K562 (cell line): ENCODE measurements around the gene GIGYF2. TPM values are rescaled to one million over a fixed set of nuclear protein-coding genes. Genes with fewer than 3 reads are reported as not detected.

Source experiments
- ATAC-seq: fragments of 200-7000 bp; cut with Tn5 transposase; 3 replicates; pipeline ENCODE4 v1.9.1; 2020; ENCODE audit warnings: moderate library complexity
- BruUV-seq: library from RNA; stranded (reverse); fragments of 400-500 nt; replicated peaks from 2 replicates; lab custom pipeline; 2021; lab: Mats Ljungman, UMichigan
- CTCF ChIA-PET: fragments of 300-600 bp; formaldehyde crosslinking; extraction: SDS; loops from one replicate; lab custom pipeline; 2021; ENCODE audit warnings: low intra/inter-chr PET ratio; lab: Yijun Ruan, JAX
- POLR2A ChIA-PET: fragments of 300-600, 350-650 bp; sonication (Branson Sonifier 250); formaldehyde crosslinking; extraction: SDS; loops from one replicate; lab custom pipeline; 2021; ENCODE audit warnings: antibody characterized with exemption, inconsistent platforms; lab: Yijun Ruan, JAX
- DNase-seq, 4 experiments: peaks; one replicate each; pipeline versions ENCODE4 v3.0.0 to v3.0.0-alpha.2; 2011 to 2018; ENCODE audit warnings: low spot score in 3 of 4, mixed read lengths in 3 of 4; ENCODE audit errors: extremely low read depth in 1 of 4
- FAIRE-seq: peaks from 2 replicates; lab custom pipeline; 2011; peaks lifted over from hg19 to GRCh38; lab: Jason Lieb, UNC
- H2AFZ ChIP-seq: 2 replicates; pipeline ENCODE4 v1.6.0; 2011; ENCODE audit warnings: low read depth, low read length, control low read depth, inconsistent platforms
- H3K27ac ChIP-seq: fragments of 200-600 bp; 3 replicates; pipeline ENCODE4 v1.8.0; 2011; ENCODE audit warnings: low read depth, mild to moderate bottlenecking, control low read depth, inconsistent platforms, low read length, moderate library complexity, mixed read lengths; ENCODE audit errors: extremely low read depth
- H3K27me3 ChIP-seq, 2 experiments: fragments of 300-600 bp in 1 of 2; 2 replicates in 1 of 2; 3 replicates in 1 of 2; pipeline versions ENCODE4 v1.6.0 to v1.8.0; 2011; ENCODE audit warnings: inconsistent platforms in 2 of 2, low read length in 2 of 2, mild to moderate bottlenecking in 1 of 2, mixed read lengths in 1 of 2, moderate library complexity in 1 of 2; ENCODE audit not compliant: control insufficient read depth in 2 of 2, insufficient read depth in 2 of 2
- H3K36me3 ChIP-seq: fragments of 300-600 bp; 3 replicates; pipeline ENCODE4 v1.8.0; 2011; ENCODE audit warnings: mild to moderate bottlenecking, low read length, inconsistent platforms; ENCODE audit not compliant: control insufficient read depth, insufficient read depth
- H3K4me1 ChIP-seq, 2 experiments: fragments of 200-600 bp in 1 of 2; replicated peaks in 1 of 2; 2 replicates in 1 of 2; 3 replicates in 1 of 2; pipeline versions ENCODE4 v1.5.1 to v1.8.0; 2011; ENCODE audit warnings: inconsistent platforms in 2 of 2, low read length in 2 of 2, mild to moderate bottlenecking in 1 of 2, mixed read lengths in 1 of 2, moderate library complexity in 1 of 2; ENCODE audit not compliant: control insufficient read depth in 2 of 2, insufficient read depth in 2 of 2
- H3K4me2 ChIP-seq: 2 replicates; pipeline ENCODE4 v1.6.1; 2011; ENCODE audit warnings: low read length, control low read depth, inconsistent platforms, mixed read lengths; ENCODE audit not compliant: insufficient read depth
- H3K4me3 ChIP-seq: fragments of 200-600 bp; sonication (generic), shearing (Covaris generic); 2 replicates; pipeline ENCODE4 v1.5.1; 2016; ENCODE audit warnings: control low read depth, inconsistent platforms
- H3K79me2 ChIP-seq: fragments of 200-600 bp; 3 replicates; pipeline ENCODE4 v1.8.0; 2011; ENCODE audit warnings: low read length, inconsistent platforms; ENCODE audit not compliant: control insufficient read depth, insufficient read depth
- H3K9ac ChIP-seq, 2 experiments: 2 replicates each; pipeline versions ENCODE4 v1.6.0 to v1.6.1; 2011; ENCODE audit warnings: low read depth in 2 of 2, low read length in 2 of 2, control low read depth in 1 of 2, inconsistent platforms in 1 of 2, mild to moderate bottlenecking in 1 of 2, mixed read lengths in 1 of 2; ENCODE audit not compliant: insufficient read depth in 1 of 2
- H3K9me1 ChIP-seq: one replicate; pipeline ENCODE4 v1.6.0; 2011; ENCODE audit warnings: inconsistent platforms, mild to moderate bottlenecking, low read length, moderate library complexity; ENCODE audit not compliant: control insufficient read depth, insufficient read depth
- H3K9me3 ChIP-seq: replicated peaks from 2 replicates; pipeline ENCODE4 v1.5.1; 2011; ENCODE audit warnings: low read depth, low read length, inconsistent platforms; ENCODE audit not compliant: control insufficient read depth, insufficient read depth
- H4K20me1 ChIP-seq: replicated peaks from 2 replicates; pipeline ENCODE4 v1.6.1; 2011; ENCODE audit warnings: low read length, inconsistent platforms, mixed read lengths; ENCODE audit not compliant: control insufficient read depth, insufficient read depth
- E2F1 ChIP-seq: sonication (generic); formaldehyde crosslinking; IDR thresholded peaks from 2 replicates; pipeline ENCODE4 v1.8.1; 2023; ENCODE audit warnings: mild to moderate bottlenecking, missing genetic modification reagents, moderate library complexity
- E2F5 ChIP-seq: sonication (generic); formaldehyde crosslinking; IDR thresholded peaks from 2 replicates; pipeline ENCODE4 v1.8.0; 2022; ENCODE audit warnings: mild to moderate bottlenecking, missing genetic modification reagents
- ETV1 ChIP-seq: fragments of 450-650 bp; conservative IDR thresholded peaks from 2 replicates; pipeline ENCODE4 v1.6.1; 2016; ENCODE audit warnings: missing genetic modification characterization, control low read depth, low read depth, missing compliant biosample characterization
- KAT8 ChIP-seq: fragments of 450-650 bp; IDR thresholded peaks from 2 replicates; pipeline ENCODE4 v1.6.1; 2016; ENCODE audit warnings: low read depth, mild to moderate bottlenecking
- MAX ChIP-seq: sonication (generic); formaldehyde crosslinking; IDR thresholded peaks from 2 replicates; pipeline ENCODE4 v1.9.0; 2022; ENCODE audit warnings: mild to moderate bottlenecking, missing genetic modification reagents
- PHTF2 ChIP-seq: fragments of 250-450 bp; sonication (Bioruptor Pico); IDR thresholded peaks from 2 replicates; pipeline ENCODE4 v1.5.0; 2021; ENCODE audit warnings: mild to moderate bottlenecking
- RERE ChIP-seq: sonication (generic); formaldehyde crosslinking; IDR thresholded peaks from 2 replicates; pipeline ENCODE4 v1.8.0; 2023; ENCODE audit warnings: missing genetic modification reagents, mild to moderate bottlenecking, borderline replicate concordance
- SLC30A9 ChIP-seq: fragments of 250-450 bp; sonication (Bioruptor Pico); IDR thresholded peaks from 2 replicates; pipeline ENCODE4 v1.8.0; 2022; ENCODE audit warnings: mild to moderate bottlenecking, moderate library complexity
- THAP7 ChIP-seq: fragments of 250-450 bp; sonication (Bioruptor Pico); IDR thresholded peaks from 2 replicates; pipeline ENCODE4 v1.5.0; 2021
- TRIM25 ChIP-seq: fragments of 450-650 bp; IDR thresholded peaks from 2 replicates; pipeline ENCODE4 v1.7.0; 2016; ENCODE audit warnings: borderline replicate concordance
- TRIM28 ChIP-seq: fragments of 450-650 bp; IDR thresholded peaks from 2 replicates; pipeline ENCODE4 v1.6.1; 2017
- ZNF347 ChIP-seq: fragments of 450-650 bp; formaldehyde crosslinking; IDR thresholded peaks from 2 replicates; pipeline ENCODE4 v1.4.0; 2020; ENCODE audit warnings: low read depth, mild to moderate bottlenecking, moderate library complexity
- in situ Hi-C: fragments of 300-500 bp; cut with MboI; formaldehyde crosslinking; loops from 4 replicates; pipeline ENCODE4 v1.15.0; 2018; ENCODE audit warnings: inconsistent platforms, mixed read lengths
- intact Hi-C: fragments of 100-400 bp; cut with micrococcal nuclease; formaldehyde crosslinking; loops from 2 replicates; pipeline ENCODE4 v1.14.2; 2022
- polyA plus RNA-seq, 8 experiments: library from polyadenylated mRNA; depleted of rRNA in 4 of 8; stranded (reverse) in 5 of 8; unstranded in 3 of 8; fragments of >200 nt; fragmentation: Nextera tagmentation in 2 of 8; fragmentation: Illumina TruSeq in 1 of 8; extraction: Ambion mirVana in 2 of 8; extraction: Trizol in 1 of 8; gene quantifications; 2 replicates each; pipeline versions ENCODE4 v1.2.1 to v1.2.3, GENCODE V29; 2011 to 2014; ENCODE audit warnings: inconsistent platforms in 1 of 8, missing spikeins in 1 of 8
- total RNA-seq, 7 experiments: library from RNA; depleted of rRNA in 6 of 7; stranded (reverse); fragments of >200 nt in 6 of 7; fragmentation: Illumina TruSeq in 2 of 7; extraction: Trizol in 2 of 7; gene quantifications; 2 replicates each; pipeline versions ENCODE4 v1.2.1 to v1.2.3, GENCODE V29; 2011 to 2021; ENCODE audit warnings: low replicate concordance in 1 of 7

GIGYF2 gene
- total and polyA plus RNA-seq, 9 of the 15 experiments (the other 6 are each of a cell fraction or from before 2014, with no cell fraction given), result 12.7 to 52.7 (median 34.9) TPM

GRCh38 chr2:232787806-232788205 lies 90.7 kb downstream of the GIGYF2 start:
- H3K27me3 ChIP-seq, result no peaks in the 10 kb centered on the region
- H4K20me1 ChIP-seq, result no peaks in the 10 kb centered on the region
- H3K36me3 ChIP-seq, result peaks cover 64% of the 10 kb centered on the region
- H2AFZ ChIP-seq, result no peak overlapping the region
- ATAC-seq (no peak), FAIRE-seq (no peak), DNase-seq (no peak)
- H3K79me2 ChIP-seq, result no peaks in the 10 kb centered on the region
- H3K9ac ChIP-seq, result no peak overlapping the region
- H3K9me3 ChIP-seq, result no peaks in the 10 kb centered on the region
- TF ChIP-seq ETV1 (tag) (no peak), THAP7 (CRISPR knock-in tag) (no peak), TRIM28 (no peak), TRIM25 (no peak), KAT8 (no peak), ZNF347 (CRISPR knock-in tag) (no peak), SLC30A9 (no peak), MAX (CRISPR knock-in tag) (no peak), PHTF2 (CRISPR knock-in tag) (no peak), E2F1 (no peak), RERE (CRISPR knock-in tag) (no peak), E2F5 (CRISPR knock-in tag) (no peak)
- H3K27ac ChIP-seq, result no peak overlapping the region
- CTCF ChIA-PET, result no interaction called here
- no peak overlapping the region for H3K4me2 ChIP-seq
- POLR2A ChIA-PET, result interaction anchor here (0.6 kb wide), 1 partner anchor 86 kb away, joined by 3 read pairs; no protein-coding TSS in a partner anchor
- no peak overlapping the region for H3K4me3 ChIP-seq
- no TSS peak for BruUV-seq
- in situ Hi-C loops (no loop called here), intact Hi-C loops (no loop called here)
- no peaks in the 10 kb centered on the region for H3K9me1 ChIP-seq
- H3K4me1 ChIP-seq, result no peaks in the 10 kb centered on the region
